ENCODE measurements around the gene HOOK2.
"Not testable (repeated sequence)": the region's sequence is repeated elsewhere in the genome, so short reads cannot be mapped to it uniquely, and the experiment has no call there.

HOOK2 gene

DNA sequence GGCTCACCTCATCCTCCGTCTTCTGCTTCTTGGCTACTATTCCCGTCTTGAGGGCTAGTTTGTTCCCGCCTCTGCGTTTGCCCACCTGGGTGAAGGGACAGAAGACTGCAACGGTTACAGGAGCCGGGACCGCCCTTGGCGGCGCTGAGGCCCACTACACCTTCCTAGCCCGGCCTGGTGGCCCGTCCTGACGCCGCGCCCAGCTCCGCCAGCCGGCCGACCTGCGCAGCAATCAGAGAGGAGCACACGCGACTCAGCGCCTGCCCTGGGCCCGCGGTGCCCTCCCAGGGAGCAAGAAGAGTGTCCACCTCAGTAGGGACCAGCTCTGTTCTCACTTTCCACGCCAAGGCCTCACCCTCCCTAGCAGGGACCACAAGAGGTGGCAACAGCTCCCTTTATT is 44.0 kb downstream of the HOOK2 start:
- no peaks in the 10 kb centered on the region for H3K27me3 ChIP-seq (ENCODE audit: control insufficient read depth, insufficient read depth, low read length)
- H3K4me1 ChIP-seq (ENCODE audit: control insufficient read depth, insufficient read depth, low read length) = peaks cover 17% of the 10 kb centered on the region
- H3K9me3 ChIP-seq (replicated peaks; ENCODE audit: low read length) = no peaks in the 10 kb centered on the region
- H3K36me3 ChIP-seq (ENCODE audit: insufficient read depth, low read length) = peaks cover 42% of the 10 kb centered on the region
- H3K9ac ChIP-seq (ENCODE audit: low read depth, low read length) = no peak overlapping the region
- no peak overlapping the region for H3K4me3 ChIP-seq (ENCODE audit: low read length)
- H3K4me2 ChIP-seq (ENCODE audit: low read length) = no peak overlapping the region

DNA sequence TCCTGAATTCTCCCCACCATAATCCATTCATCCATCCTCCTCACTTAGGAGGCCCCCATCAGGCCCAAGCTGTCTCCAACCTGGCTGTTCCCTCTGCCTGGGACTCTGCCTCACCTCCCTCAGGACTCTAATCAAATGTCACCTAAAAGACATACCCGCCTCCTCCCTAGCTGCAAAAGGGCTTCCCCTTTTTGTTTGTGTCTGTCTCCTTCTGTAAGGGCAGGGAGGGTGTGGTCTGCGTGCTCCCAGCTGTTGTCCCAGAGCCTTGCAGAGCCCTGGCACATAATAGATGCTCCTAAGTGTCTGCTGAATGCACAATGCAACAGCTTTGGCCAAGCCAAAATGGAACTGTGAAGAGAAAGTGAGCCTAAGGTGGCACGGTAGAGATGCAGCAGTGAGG is 45.3 kb downstream of the HOOK2 start:
- H3K27me3 ChIP-seq (ENCODE audit: control insufficient read depth, insufficient read depth, low read length) = no peaks in the 10 kb centered on the region
- H3K9me3 ChIP-seq (replicated peaks; ENCODE audit: low read length) = no peaks in the 10 kb centered on the region
- H3K4me2 ChIP-seq (ENCODE audit: low read length) = no peak overlapping the region
- H3K4me1 ChIP-seq (ENCODE audit: control insufficient read depth, insufficient read depth, low read length) = peaks cover 17% of the 10 kb centered on the region
- H3K36me3 ChIP-seq (ENCODE audit: insufficient read depth, low read length) = peaks cover 42% of the 10 kb centered on the region
- H3K4me3 ChIP-seq (ENCODE audit: low read length) = no peak overlapping the region
- H3K9ac ChIP-seq (ENCODE audit: low read depth, low read length) = no peak overlapping the region

DNA sequence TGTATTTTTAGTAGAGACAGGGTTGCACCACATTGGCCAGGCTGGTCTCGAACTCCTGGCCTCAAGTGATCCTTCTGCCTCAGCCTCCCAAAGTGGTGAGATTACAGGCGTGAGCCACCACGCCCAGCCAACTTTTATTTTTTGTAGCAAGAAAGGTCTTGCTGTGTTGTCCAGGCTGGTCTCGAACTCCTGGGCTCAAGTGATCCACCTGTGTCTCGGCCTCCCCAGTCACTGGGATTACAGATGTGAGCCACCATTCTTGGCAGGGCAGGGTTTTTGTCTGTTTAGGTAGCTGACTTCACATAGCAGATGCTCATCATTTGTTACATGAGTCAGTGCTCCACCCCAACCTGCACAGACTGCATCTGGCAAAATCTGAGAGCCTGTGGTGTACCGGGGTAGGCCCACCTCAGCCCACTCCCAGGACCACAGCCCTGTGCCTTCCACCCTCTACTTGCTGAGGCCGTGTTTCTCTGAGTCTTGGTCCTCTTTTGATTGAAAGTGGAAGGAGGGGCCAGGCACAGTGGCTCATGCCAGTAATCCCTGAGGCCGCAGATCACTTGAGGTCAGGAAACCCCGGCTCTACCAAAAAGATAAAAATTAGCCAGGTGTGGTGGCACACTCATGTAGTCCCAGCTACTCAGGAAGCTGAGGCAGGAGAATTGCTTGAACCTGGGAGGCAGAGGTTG is 47.5 kb downstream of the HOOK2 start:
- Histone ChIP-seq H3K36me3 (ENCODE audit: insufficient read depth, low read length) (peaks cover 42% of the 10 kb centered on the region), H3K4me2 (ENCODE audit: low read length) (no peak overlapping the region), H3K4me3 (ENCODE audit: low read length) (no peak overlapping the region), H3K4me1 (ENCODE audit: control insufficient read depth, insufficient read depth, low read length) (peaks cover 18% of the 10 kb centered on the region), H3K9me3 (replicated peaks; ENCODE audit: low read length) (no peaks in the 10 kb centered on the region), H3K9ac (ENCODE audit: low read depth, low read length) (no peak overlapping the region), H3K27me3 (ENCODE audit: control insufficient read depth, insufficient read depth, low read length) (no peaks in the 10 kb centered on the region)

DNA sequence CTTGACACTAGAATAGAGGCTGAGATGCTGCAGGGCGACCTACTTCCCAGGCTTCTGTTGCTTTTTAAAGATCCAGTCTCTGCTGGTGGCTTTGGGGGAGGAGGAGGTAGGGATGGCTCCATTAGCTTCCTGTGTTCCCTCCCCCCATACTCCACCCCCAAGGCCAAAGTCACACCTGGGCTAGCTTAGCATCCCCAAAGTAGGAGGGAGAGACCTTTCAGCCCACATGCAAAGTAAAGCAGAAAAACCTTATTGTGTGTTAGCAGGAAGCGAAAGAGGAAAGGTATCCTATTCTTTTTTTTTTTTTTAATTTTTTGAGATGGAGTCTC is 48.4 kb downstream of the HOOK2 start:
- Histone ChIP-seq H3K4me1 (ENCODE audit: control insufficient read depth, insufficient read depth, low read length) (peaks cover 11% of the 10 kb centered on the region), H3K4me3 (ENCODE audit: low read length) (no peak overlapping the region), H3K9ac (ENCODE audit: low read depth, low read length) (no peak overlapping the region), H3K9me3 (replicated peaks; ENCODE audit: low read length) (no peaks in the 10 kb centered on the region), H3K27me3 (ENCODE audit: control insufficient read depth, insufficient read depth, low read length) (no peaks in the 10 kb centered on the region), H3K4me2 (ENCODE audit: low read length) (no peak overlapping the region), H3K36me3 (ENCODE audit: insufficient read depth, low read length) (peaks cover 42% of the 10 kb centered on the region)

DNA sequence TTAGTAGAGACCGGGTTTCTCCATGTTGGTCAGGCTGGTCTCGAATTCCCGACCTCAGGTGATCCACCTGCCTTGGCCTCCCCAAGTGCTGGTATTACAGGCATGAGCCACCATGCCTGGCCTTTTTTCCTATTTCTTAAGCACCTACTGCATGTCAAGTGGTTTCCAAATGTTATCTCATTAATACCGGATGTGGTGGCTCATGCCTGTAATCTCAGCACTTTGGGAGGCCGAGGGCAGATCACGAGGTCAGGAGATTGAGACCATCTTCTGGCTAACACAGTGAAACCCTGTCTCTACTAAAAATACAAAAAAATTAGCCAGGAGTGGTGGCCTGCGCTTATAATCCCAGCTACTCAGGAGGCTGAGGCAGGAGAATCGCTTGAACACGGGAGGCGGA is 49.7 kb downstream of the HOOK2 start:
- not testable (repeated sequence) for H3K4me2 ChIP-seq (ENCODE audit: low read length); H3K4me1 ChIP-seq (ENCODE audit: control insufficient read depth, insufficient read depth, low read length); H3K27me3 ChIP-seq (ENCODE audit: control insufficient read depth, insufficient read depth, low read length); H3K9me3 ChIP-seq (replicated peaks; ENCODE audit: low read length); H3K9ac ChIP-seq (ENCODE audit: low read depth, low read length); H3K4me3 ChIP-seq (ENCODE audit: low read length)
- H3K36me3 ChIP-seq (ENCODE audit: insufficient read depth, low read length) = peaks cover 34% of the 10 kb centered on the region

DNA sequence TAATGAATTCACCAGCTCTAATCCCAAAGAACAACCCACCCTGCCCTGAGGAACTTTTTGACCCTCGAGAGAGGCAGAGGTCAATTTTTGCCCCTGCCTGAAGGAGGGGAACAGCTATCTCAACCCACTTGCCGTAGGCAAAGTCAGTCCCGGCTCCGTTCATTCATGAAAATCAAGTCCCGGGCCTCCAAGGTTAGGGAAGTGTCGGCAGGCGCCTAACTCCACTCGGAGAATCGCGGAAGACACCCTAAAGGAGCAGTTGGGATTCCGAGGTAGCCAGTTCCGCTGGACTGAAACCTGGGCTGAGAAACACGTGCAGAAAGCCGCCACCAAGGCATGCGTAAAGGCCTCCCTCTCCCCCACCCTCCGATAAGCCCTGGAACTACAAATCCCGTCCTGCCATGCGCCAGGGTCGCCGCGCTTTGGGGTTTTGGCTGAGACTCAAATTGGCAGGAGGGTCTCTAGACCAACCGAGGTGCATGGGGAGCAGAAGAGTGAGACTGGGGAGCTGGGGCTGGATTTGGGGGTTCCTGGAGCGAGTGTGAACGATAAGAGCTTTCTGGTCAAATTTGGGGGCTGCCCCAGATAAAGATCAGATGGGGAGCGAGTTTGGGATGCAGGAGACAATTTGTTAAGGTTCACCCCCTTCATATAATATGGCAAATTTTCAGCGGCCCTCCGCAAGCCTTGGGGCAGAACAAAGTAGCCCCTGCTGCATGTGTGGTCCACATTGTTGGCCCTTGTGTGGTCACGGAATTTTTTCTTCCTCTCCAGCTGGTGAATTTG is 51.5 kb downstream of the HOOK2 start, which contains the start of gene TNPO2:
TSS of gene TNPO2 (minus strand) at position 292 of the 786 bp plus-strand sequence. CDS start 2,955 bp downstream, outside the sequence.
- Histone ChIP-seq H3K4me3 (ENCODE audit: low read length) (peak within 1 kb of the TSS; percentile 88), H3K9me3 (replicated peaks; ENCODE audit: low read length) (no peaks in the 10 kb centered on the region), H3K4me1 (ENCODE audit: control insufficient read depth, insufficient read depth, low read length) (peaks cover 19% of the 10 kb centered on the region), H3K36me3 (ENCODE audit: insufficient read depth, low read length) (peaks cover 25% of the 10 kb centered on the region), H3K27me3 (ENCODE audit: control insufficient read depth, insufficient read depth, low read length) (no peaks in the 10 kb centered on the region), H3K9ac (ENCODE audit: low read depth, low read length) (peak within 1 kb of the TSS; percentile 91), H3K4me2 (ENCODE audit: low read length) (peak within 1 kb of the TSS; percentile 97)

DNA sequence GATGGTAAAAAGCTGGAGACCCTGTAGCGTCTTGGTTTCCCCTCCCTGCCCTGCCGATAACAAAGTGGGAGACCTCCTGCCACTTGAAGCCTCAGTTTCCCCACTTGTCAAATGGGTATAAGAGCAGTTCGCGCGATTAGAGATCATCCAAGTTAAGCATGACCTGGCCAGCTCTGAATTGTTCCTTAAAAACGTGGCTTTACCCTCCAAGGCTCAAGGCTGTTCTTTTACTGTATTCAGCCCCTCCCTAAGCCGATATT is 52.0 kb downstream of the HOOK2 start:
- H3K9ac ChIP-seq (ENCODE audit: low read depth, low read length) = peak overlapping the region; percentile 91
- H3K9me3 ChIP-seq (replicated peaks; ENCODE audit: low read length) = no peaks in the 10 kb centered on the region
- H3K4me3 ChIP-seq (ENCODE audit: low read length) = peak overlapping the region; percentile 88
- H3K27me3 ChIP-seq (ENCODE audit: control insufficient read depth, insufficient read depth, low read length) = no peaks in the 10 kb centered on the region
- peak overlapping the region; percentile 97 for H3K4me2 ChIP-seq (ENCODE audit: low read length)
- peaks cover 24% of the 10 kb centered on the region for H3K4me1 ChIP-seq (ENCODE audit: control insufficient read depth, insufficient read depth, low read length)
- peaks cover 25% of the 10 kb centered on the region for H3K36me3 ChIP-seq (ENCODE audit: insufficient read depth, low read length)

DNA sequence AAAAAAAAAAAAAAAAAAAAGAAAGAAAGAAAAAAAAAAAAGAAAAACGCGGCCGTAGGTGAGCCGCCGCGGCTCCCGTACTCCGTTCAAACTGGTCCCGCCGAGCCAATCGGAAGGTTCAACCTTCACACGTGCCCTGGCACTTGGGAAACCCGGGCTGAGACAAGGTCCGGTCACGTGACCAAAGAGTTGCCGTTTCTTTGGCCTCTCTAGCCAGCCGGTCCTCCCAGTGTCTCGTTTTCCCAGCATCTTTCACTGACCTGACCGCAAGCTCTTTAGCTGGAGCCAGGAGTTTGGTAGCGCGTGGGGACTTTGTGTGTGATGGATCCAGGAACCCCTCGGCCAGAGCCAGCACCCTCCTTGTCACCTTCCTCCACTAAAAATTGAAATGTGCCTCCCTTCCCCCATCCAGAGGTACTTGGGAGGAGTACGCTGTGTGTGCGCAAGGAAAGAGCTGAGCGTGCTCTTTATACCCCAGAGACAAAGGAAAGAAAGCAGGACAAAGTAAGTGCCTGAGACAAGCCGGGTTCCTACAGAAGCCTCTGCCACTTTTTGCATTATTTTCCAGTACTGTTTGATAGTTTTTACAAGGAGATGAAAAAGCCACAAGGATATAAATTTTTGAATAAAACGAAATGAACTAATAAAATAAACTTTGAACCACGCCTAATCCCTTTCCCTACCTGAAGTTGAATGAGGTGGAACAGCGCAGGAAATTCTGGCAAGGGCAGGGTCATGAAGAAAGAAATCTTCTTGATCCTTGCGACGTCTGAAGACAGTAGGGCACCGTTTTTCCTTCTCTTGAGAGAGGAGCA is 52.6 kb downstream of the HOOK2 start:
- Histone ChIP-seq H3K36me3 (ENCODE audit: insufficient read depth, low read length) (peaks cover 24% of the 10 kb centered on the region), H3K4me2 (ENCODE audit: low read length) (peak overlapping the region; percentile 97), H3K27me3 (ENCODE audit: control insufficient read depth, insufficient read depth, low read length) (no peaks in the 10 kb centered on the region), H3K9ac (ENCODE audit: low read depth, low read length) (peak overlapping the region; percentile 91), H3K4me1 (ENCODE audit: control insufficient read depth, insufficient read depth, low read length) (peaks cover 26% of the 10 kb centered on the region), H3K4me3 (ENCODE audit: low read length) (peak overlapping the region; percentile 88), H3K9me3 (replicated peaks; ENCODE audit: low read length) (no peaks in the 10 kb centered on the region)

DNA sequence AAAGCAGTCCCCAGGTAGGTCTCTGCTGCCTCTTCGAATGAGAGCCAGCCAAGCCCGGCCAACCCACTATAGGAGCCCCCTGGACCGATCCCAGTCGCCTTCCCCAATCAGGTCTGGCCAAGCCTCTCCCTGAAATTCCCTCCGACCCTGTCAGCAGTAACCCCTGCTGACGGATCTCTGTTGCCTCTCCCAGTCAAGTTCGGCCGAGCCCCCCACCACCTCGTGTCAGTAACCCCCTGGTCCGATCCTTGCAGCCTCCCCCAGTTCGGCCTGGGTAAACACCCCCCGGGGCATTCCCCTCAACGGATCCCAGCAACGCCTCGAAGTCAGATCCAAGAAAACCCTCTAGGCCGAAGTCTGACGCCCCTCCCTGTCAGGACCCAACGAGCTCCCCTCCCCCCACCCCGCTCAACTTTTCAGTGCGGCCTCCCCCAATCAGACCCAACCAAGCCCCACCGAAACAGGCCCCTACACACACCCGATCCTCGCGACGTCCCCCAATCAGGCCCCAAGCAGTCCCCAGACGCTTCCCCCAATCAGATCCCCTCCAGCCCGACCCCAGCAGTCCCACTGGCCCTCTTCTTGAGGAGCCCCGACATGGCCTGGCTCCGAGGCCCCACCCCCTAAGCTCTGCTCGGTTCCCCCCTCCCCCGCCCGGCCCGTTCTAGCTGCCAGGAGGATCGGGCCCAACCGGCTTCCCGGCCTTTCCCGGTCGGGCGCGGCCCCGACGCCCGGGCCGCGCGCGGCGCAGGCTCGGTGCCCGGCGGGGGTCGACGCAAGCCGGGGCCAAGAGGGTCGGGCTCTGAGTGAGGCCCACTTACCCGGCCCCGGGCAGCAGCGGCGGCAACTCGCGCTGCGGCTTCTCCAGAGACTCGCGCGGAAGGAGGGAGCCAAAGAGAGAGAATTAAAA is 53.4 kb downstream of the HOOK2 start:
- Histone ChIP-seq H3K36me3 (ENCODE audit: insufficient read depth, low read length) (peaks cover 27% of the 10 kb centered on the region), H3K9me3 (replicated peaks; ENCODE audit: low read length) (no peaks in the 10 kb centered on the region), H3K4me2 (ENCODE audit: low read length) (peak overlapping the region; percentile 100), H3K27me3 (ENCODE audit: control insufficient read depth, insufficient read depth, low read length) (no peaks in the 10 kb centered on the region), H3K4me1 (ENCODE audit: control insufficient read depth, insufficient read depth, low read length) (peaks cover 26% of the 10 kb centered on the region), H3K9ac (ENCODE audit: low read depth, low read length) (peak overlapping the region; percentile 91), H3K4me3 (ENCODE audit: low read length) (peak overlapping the region; percentile 88)

DNA sequence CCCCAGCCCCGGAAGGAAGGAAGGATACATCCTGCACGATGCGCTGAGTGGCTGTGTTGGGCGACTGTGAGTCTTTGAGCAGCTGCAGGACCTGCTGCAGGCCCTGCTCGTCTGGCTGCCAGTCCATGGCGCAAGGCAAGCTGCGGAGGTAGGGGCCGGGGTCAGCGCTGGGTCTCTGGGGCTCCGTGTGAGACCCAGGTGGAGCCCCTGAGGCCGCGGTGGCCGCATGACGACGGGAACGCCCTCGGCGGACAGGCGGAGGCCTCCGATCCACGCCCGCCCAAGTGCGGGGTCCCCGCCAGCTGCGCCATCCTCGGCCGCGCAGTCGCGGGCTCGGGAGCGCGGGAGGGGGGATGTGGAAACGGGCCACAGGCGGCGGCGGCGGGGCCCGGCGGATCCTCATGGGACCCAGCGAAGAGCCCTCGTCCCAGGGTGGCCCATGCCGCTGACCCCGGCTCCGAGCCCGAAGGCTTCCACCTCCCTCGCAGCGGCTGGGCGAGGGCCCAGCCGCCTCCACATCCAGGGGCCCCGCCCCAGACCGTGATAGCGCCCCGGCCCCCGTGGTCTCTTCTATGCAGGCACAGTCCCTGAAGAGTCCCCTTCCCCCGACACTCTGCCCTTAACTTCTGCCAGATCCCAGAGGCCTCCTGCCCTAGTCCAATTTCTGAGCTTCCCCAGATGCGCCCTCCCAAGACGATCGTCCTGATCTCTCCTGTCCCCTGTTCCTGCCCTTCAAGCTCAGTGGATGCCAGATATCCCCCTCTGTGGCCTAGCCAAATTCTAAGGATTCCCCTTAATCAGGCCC is 54.3 kb downstream of the HOOK2 start:
- Histone ChIP-seq H3K9me3 (replicated peaks; ENCODE audit: low read length) (no peaks in the 10 kb centered on the region), H3K9ac (ENCODE audit: low read depth, low read length) (peak overlapping the region; percentile 91), H3K36me3 (ENCODE audit: insufficient read depth, low read length) (peaks cover 30% of the 10 kb centered on the region), H3K4me3 (ENCODE audit: low read length) (peak overlapping the region; percentile 88), H3K4me2 (ENCODE audit: low read length) (peak overlapping the region; percentile 100), H3K27me3 (ENCODE audit: control insufficient read depth, insufficient read depth, low read length) (no peaks in the 10 kb centered on the region), H3K4me1 (ENCODE audit: control insufficient read depth, insufficient read depth, low read length) (peaks cover 26% of the 10 kb centered on the region)

All from skeletal muscle satellite cell (primary cell).